Measurements from ENCODE around the gene WSCD1.

WSCD1 gene

DNA sequence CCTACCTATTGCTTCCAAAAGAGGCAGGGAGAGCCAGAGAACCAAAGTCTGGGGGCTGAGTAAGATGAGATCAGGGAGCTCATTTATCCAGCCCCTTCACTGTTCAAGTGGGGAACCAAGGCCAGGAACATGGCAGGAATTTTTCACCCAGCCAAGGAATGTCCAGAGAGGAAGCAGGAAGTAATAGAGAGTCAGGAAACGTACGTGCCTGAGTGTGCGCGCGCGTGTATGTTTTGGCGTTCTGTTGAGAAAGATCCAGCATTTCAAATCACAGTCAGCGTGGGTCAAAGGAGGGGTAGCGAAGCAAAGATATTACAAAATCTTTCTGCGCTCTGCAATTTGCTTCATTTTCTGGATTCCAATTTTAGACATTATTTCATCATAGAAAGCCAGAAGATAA is 41.9 kb upstream of the WSCD1 start (continued):
- TF ChIP-seq TSHZ1 (tag by site-specific recombination; IDR thresholded peaks at IDR 0.05; ENCODE audit: borderline replicate concordance) (no peak), KLF17 (tag by site-specific recombination; IDR thresholded peaks at IDR 0.05) (no peak), ZFHX2 (tag by site-specific recombination; conservative IDR thresholded peaks at IDR 0.05) (no peak)

DNA sequence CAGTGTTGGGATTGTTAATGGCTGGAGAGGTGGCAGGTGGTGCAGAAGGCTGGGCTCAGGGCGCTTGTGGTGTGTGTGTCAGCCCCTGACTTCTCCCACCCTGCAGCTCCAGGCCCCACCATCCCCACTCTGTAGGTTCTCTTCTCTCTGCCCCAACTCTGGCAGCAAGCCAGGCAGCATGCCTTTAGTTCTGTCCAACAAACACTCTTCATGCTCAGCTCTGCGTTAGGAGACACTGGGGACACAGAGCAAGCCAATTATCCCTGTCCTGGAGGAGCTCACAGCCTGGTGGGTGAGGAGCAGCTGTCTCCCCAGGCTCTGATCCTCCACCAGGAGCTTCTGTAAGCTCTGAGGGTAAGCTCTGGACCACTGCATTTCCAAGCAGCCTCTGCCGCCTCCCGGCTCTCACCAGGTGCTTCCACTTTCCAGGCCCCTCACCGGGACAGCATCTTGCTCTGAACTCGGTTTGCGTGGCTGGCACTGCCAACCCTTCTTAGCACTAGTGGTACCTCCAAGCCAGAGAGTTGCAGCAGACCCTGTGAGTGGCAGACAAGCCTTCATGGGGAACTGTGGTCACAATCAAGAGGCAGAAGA is 34.3 kb upstream of the WSCD1 start:
- H3K9me3 ChIP-seq (ENCODE audit: control insufficient read depth, insufficient read depth, low read depth, low read length), result no peaks in the 10 kb centered on the region
- H3K4me3 ChIP-seq (ENCODE audit: low read depth, low read length), result no peak overlapping the region
- no peaks in the 10 kb centered on the region for H3K4me1 ChIP-seq (ENCODE audit: control insufficient read depth, insufficient read depth, low read length)
- ChIA-PET POLR2A (no interaction called here), CTCF (no interaction called here)
- no peak overlapping the region for H3K27ac ChIP-seq (ENCODE audit: extremely low read depth, low read depth, low read length)
- H3K36me3 ChIP-seq (ENCODE audit: control insufficient read depth in 2 of 2, insufficient read depth in 1 of 2, low read length in 2 of 2), result no peaks in the 10 kb centered on the region
- TF ChIP-seq KLF7 (tag by site-specific recombination; IDR thresholded peaks at IDR 0.05; ENCODE audit: borderline replicate concordance), result no peak
- TF ChIP-seq ZNF426 (tag by site-specific recombination; IDR thresholded peaks at IDR 0.05), result no peak
- TF ChIP-seq, protein P1, sequence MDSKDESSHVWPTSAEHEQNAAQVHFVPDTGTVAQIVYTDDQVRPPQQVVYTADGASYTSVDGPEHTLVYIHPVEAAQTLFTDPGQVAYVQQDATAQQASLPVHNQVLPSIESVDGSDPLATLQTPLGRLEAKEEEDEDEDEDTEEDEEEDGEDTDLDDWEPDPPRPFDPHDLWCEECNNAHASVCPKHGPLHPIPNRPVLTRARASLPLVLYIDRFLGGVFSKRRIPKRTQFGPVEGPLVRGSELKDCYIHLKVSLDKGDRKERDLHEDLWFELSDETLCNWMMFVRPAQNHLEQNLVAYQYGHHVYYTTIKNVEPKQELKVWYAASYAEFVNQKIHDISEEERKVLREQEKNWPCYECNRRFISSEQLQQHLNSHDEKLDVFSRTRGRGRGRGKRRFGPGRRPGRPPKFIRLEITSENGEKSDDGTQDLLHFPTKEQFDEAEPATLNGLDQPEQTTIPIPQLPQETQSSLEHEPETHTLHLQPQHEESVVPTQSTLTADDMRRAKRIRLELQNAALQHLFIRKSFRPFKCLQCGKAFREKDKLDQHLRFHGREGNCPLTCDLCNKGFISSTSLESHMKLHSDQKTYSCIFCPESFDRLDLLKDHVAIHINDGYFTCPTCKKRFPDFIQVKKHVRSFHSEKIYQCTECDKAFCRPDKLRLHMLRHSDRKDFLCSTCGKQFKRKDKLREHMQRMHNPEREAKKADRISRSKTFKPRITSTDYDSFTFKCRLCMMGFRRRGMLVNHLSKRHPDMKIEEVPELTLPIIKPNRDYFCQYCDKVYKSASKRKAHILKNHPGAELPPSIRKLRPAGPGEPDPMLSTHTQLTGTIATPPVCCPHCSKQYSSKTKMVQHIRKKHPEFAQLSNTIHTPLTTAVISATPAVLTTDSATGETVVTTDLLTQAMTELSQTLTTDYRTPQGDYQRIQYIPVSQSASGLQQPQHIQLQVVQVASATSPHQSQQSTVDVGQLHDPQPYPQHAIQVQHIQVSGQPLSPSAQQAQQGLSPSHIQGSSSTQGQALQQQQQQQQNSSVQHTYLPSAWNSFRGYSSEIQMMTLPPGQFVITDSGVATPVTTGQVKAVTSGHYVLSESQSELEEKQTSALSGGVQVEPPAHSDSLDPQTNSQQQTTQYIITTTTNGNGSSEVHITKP (tag by site-specific recombination; IDR thresholded peaks at IDR 0.05), result no peak
- no peak for TF ChIP-seq ZNF747 (tag by site-specific recombination; IDR thresholded peaks at IDR 0.05)
- TF ChIP-seq TCF7L2 (IDR thresholded peaks at IDR 0.05; ENCODE audit: borderline replicate concordance, low read depth, low read length), result no peak
- TF ChIP-seq, protein P2, sequence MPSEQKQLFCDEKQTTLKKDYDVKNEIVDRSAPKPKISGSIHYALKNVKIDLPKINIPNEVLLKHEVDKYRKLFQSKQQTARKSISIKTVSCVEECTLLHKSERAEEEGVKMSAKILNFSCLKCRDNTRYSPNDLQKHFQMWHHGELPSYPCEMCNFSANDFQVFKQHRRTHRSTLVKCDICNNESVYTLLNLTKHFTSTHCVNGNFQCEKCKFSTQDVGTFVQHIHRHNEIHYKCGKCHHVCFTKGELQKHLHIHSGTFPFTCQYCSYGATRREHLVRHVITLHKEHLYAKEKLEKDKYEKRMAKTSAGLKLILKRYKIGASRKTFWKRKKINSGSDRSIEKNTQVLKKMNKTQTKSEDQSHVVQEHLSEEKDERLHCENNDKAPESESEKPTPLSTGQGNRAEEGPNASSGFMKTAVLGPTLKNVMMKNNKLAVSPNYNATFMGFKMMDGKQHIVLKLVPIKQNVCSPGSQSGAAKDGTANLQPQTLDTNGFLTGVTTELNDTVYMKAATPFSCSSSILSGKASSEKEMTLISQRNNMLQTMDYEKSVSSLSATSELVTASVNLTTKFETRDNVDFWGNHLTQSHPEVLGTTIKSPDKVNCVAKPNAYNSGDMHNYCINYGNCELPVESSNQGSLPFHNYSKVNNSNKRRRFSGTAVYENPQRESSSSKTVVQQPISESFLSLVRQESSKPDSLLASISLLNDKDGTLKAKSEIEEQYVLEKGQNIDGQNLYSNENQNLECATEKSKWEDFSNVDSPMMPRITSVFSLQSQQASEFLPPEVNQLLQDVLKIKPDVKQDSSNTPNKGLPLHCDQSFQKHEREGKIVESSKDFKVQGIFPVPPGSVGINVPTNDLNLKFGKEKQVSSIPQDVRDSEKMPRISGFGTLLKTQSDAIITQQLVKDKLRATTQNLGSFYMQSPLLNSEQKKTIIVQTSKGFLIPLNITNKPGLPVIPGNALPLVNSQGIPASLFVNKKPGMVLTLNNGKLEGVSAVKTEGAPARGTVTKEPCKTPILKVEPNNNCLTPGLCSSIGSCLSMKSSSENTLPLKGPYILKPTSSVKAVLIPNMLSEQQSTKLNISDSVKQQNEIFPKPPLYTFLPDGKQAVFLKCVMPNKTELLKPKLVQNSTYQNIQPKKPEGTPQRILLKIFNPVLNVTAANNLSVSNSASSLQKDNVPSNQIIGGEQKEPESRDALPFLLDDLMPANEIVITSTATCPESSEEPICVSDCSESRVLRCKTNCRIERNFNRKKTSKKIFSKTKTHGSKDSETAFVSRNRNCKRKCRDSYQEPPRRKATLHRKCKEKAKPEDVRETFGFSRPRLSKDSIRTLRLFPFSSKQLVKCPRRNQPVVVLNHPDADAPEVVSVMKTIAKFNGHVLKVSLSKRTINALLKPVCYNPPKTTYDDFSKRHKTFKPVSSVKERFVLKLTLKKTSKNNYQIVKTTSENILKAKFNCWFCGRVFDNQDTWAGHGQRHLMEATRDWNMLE (tag by site-specific recombination; conservative IDR thresholded peaks at IDR 0.05; ENCODE audit: low read depth), result no peak
- TF ChIP-seq ZNF768 (tag by site-specific recombination; IDR thresholded peaks at IDR 0.05), result no peak
- TF ChIP-seq ZNF24 (tag by site-specific recombination; IDR thresholded peaks at IDR 0.05), result no peak
- TF ChIP-seq, protein P3, sequence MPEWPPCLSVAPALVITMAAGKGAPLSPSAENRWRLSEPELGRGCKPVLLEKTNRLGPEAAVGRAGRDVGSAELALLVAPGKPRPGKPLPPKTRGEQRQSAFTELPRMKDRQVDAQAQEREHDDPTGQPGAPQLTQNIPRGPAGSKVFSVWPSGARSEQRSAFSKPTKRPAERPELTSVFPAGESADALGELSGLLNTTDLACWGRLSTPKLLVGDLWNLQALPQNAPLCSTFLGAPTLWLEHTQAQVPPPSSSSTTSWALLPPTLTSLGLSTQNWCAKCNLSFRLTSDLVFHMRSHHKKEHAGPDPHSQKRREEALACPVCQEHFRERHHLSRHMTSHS (tag by site-specific recombination; IDR thresholded peaks at IDR 0.05), result no peak
- no peak for TF ChIP-seq YY2 (tag by site-specific recombination; IDR thresholded peaks at IDR 0.05)
- TF ChIP-seq ZNF830 (tag by site-specific recombination; IDR thresholded peaks at IDR 0.05; ENCODE audit: low read depth), result no peak
- TF ChIP-seq ZNF274 (IDR thresholded peaks at IDR 0.05; ENCODE audit: low read length), result no peak
- no peak for TF ChIP-seq ZNF274 (tag by site-specific recombination; IDR thresholded peaks at IDR 0.05; ENCODE audit: borderline replicate concordance)
- TF ChIP-seq, protein P4, sequence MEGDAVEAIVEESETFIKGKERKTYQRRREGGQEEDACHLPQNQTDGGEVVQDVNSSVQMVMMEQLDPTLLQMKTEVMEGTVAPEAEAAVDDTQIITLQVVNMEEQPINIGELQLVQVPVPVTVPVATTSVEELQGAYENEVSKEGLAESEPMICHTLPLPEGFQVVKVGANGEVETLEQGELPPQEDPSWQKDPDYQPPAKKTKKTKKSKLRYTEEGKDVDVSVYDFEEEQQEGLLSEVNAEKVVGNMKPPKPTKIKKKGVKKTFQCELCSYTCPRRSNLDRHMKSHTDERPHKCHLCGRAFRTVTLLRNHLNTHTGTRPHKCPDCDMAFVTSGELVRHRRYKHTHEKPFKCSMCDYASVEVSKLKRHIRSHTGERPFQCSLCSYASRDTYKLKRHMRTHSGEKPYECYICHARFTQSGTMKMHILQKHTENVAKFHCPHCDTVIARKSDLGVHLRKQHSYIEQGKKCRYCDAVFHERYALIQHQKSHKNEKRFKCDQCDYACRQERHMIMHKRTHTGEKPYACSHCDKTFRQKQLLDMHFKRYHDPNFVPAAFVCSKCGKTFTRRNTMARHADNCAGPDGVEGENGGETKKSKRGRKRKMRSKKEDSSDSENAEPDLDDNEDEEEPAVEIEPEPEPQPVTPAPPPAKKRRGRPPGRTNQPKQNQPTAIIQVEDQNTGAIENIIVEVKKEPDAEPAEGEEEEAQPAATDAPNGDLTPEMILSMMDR (tag by site-specific recombination; IDR thresholded peaks at IDR 0.05), result no peak
- no peak for TF ChIP-seq GLIS2 (tag by site-specific recombination; IDR thresholded peaks at IDR 0.05)
- no peak for TF ChIP-seq ZBTB17 (tag by site-specific recombination; IDR thresholded peaks at IDR 0.05)

All from HEK293 (cell line).